Psoas muscle (tissue), 8 donors: ENCODE results near the gene MTA3. TPM values are rescaled to one million over a fixed set of nuclear protein-coding genes. Genes with fewer than 3 reads are reported as not detected.
A peak's percentile ranks its signal among the peaks of the same experiment; 100 is the strongest.

ENCODE experiments used
- ATAC-seq, 4 donors: fragments of 200-7000 bp; cut with Tn5 transposase; one replicate each; pipeline ENCODE4 v1.9.1; 2020; ENCODE audit warnings: moderate library complexity in 3 of 4, mild to moderate bottlenecking in 2 of 4
- DNase-seq, 2 donors: peaks; one replicate each; pipeline ENCODE4 v3.0.0-alpha.2; 2020
- H3K27ac ChIP-seq: fragments of 200-600 bp; one replicate; pipeline ENCODE4 v1.8.0; 2022
- H3K27me3 ChIP-seq, 3 donors: fragments of 200-600 bp in 1 of 3; one replicate each; pipeline versions ENCODE4 v1.6.1 to v1.8.0; 2013 to 2022; ENCODE audit warnings: low read length in 2 of 3, mild to moderate bottlenecking in 2 of 3, moderate library complexity in 1 of 3; ENCODE audit not compliant: insufficient read depth in 3 of 3
- H3K36me3 ChIP-seq, 2 donors: fragments of 200-600 bp in 1 of 2; one replicate each; pipeline versions ENCODE4 v1.6.1 to v1.8.0; 2013 to 2022; ENCODE audit warnings: low read depth in 1 of 2, mild to moderate bottlenecking in 1 of 2, moderate library complexity in 1 of 2; ENCODE audit not compliant: insufficient read depth in 1 of 2
- H3K4me1 ChIP-seq: fragments of 200-600 bp; one replicate; pipeline ENCODE4 v1.8.0; 2022
- H3K4me3 ChIP-seq: fragments of 200-600 bp; one replicate; pipeline ENCODE4 v1.8.0; 2022; ENCODE audit warnings: mild to moderate bottlenecking
- H3K9me3 ChIP-seq: fragments of 200-600 bp; one replicate; pipeline ENCODE4 v1.8.0; 2022
- CTCF ChIP-seq: fragments of 200-600 bp; IDR thresholded peaks from one replicate; pipeline ENCODE4 v1.8.0; 2022; ENCODE audit warnings: antibody characterized with exemption
- WGBS, 3 donors: extraction: QIAGEN DNeasy Blood & Tissue Kit; methylation state at CpG; one replicate each; pipeline versions ENCODE4 v1.1.6 to v1.1.7; 2013; 5-methylcytosine and 5-hydroxymethylcytosine counted together
- intact Hi-C, 2 donors: fragments of 100-400 bp; cut with DNase I; formaldehyde crosslinking; loops; one replicate each; pipeline versions ENCODE4 v1.11.0 to v1.14.2; 2022
- polyA plus RNA-seq, 3 donors: library from polyadenylated mRNA; stranded (reverse); fragments of 200-250 nt; gene quantifications; one replicate each; pipeline ENCODE4 v1.2.3, GENCODE V29; 2013
- total RNA-seq, 4 donors: library from RNA; stranded (reverse); fragmentation: NEBNext Ultra II Directional in 2 of 4; extraction: Animal tissue kit (Norgen Biotek cat#: 25700) in 2 of 4; gene quantifications; one replicate each; pipeline versions ENCODE4 v1.2.1 to v1.2.4, GENCODE V29; 2021 to 2023
- donor health status: healthy with polysubstance abuse.
- donor health status: DM: no; HTN: no; CAD: no; lungs with moderate emphysema.
- donor health status: Bipolar disorder and iron deficiency.
- donor health status: healthy.
- donor health status: DM: yes; HTN: yes; CAD: no.
- donor health status: DM: no; HTN: no; CAD: no.
- donor health status: DM: no; HTN: no; CAD: no.
- donor health status: DM: yes; HTN: yes; CAD: no.

The MTA3 gene
- total and polyA plus RNA-seq, 7 donors = 5.3 to 19.8 (median 10.7) TPM

- H3K27ac ChIP-seq = no peak overlapping the region
- no peaks in the 10 kb centered on the region for H3K27me3 ChIP-seq
- DNase-seq (no peak), ATAC-seq (peak in 1 of 4 donors; percentile 45)
- no peaks in the 10 kb centered on the region for H3K4me1 ChIP-seq
- H3K9me3 ChIP-seq = no peaks in the 10 kb centered on the region
- intact Hi-C loops = no loop called here
- no peak for TF ChIP-seq CTCF
- WGBS, 3 donors = 64 to 67% (median 66%) methylated on average over 7 of the region's 7 CpGs
- peaks cover 0 to 18% of the 10 kb centered on the region in 2 donors for H3K36me3 ChIP-seq
- no peak overlapping the region for H3K4me3 ChIP-seq
Measured at GRCh38 chr2:42722320-42723190, 154.1 kb downstream of the MTA3 start.

- intact Hi-C loops = no loop called here
- TF ChIP-seq CTCF = no peak
Measured at GRCh38 chr2:42723465-42723864, 155.0 kb downstream of the MTA3 start.

GRCh38 chr2:42724886-42725285, 156.5 kb downstream of the MTA3 start:
- ATAC-seq (no peak), DNase-seq (no peak)
- Histone ChIP-seq H3K4me1 (no peaks in the 10 kb centered on the region), H3K27ac (no peak overlapping the region), H3K9me3 (peaks cover 7% of the 10 kb centered on the region), H3K4me3 (no peak overlapping the region), H3K36me3 (peaks cover 0 to 18% of the 10 kb centered on the region in 2 donors), H3K27me3 (no peaks in the 10 kb centered on the region)
- WGBS, 3 donors = 86 to 96% (median 90%) methylated on average over 2 of the region's 2 CpGs
- no peak for TF ChIP-seq CTCF
- intact Hi-C loops = no loop called here

More at GRCh38 chr2:42723465-42723864, 155.0 kb downstream of the MTA3 start:
- no peak overlapping the region for H3K4me3 ChIP-seq
- ATAC-seq (no peak), DNase-seq (no peak)
- no peaks in the 10 kb centered on the region for H3K27me3 ChIP-seq
- H3K9me3 ChIP-seq = no peaks in the 10 kb centered on the region
- H3K4me1 ChIP-seq = no peaks in the 10 kb centered on the region
- H3K36me3 ChIP-seq = peaks cover 0 to 18% of the 10 kb centered on the region in 2 donors
- no peak overlapping the region for H3K27ac ChIP-seq

GRCh38 chr2:42725657-42726056, 157.2 kb downstream of the MTA3 start:
- H3K4me3 ChIP-seq = no peak overlapping the region
- H3K9me3 ChIP-seq = peaks cover 9% of the 10 kb centered on the region
- TF ChIP-seq CTCF = no peak
- H3K27ac ChIP-seq = no peak overlapping the region
- no peaks in the 10 kb centered on the region for H3K4me1 ChIP-seq
- H3K27me3 ChIP-seq = no peaks in the 10 kb centered on the region
- ATAC-seq (no peak), DNase-seq (no peak)
- H3K36me3 ChIP-seq = peaks cover 0 to 18% of the 10 kb centered on the region in 2 donors
- intact Hi-C loops = no loop called here
- 71 to 86% (median 72%) methylated on average over 4 of the region's 4 CpGs for WGBS, 3 donors
